ENCODE measurements around the gene ZNF275.

The ZNF275 gene

DNA sequence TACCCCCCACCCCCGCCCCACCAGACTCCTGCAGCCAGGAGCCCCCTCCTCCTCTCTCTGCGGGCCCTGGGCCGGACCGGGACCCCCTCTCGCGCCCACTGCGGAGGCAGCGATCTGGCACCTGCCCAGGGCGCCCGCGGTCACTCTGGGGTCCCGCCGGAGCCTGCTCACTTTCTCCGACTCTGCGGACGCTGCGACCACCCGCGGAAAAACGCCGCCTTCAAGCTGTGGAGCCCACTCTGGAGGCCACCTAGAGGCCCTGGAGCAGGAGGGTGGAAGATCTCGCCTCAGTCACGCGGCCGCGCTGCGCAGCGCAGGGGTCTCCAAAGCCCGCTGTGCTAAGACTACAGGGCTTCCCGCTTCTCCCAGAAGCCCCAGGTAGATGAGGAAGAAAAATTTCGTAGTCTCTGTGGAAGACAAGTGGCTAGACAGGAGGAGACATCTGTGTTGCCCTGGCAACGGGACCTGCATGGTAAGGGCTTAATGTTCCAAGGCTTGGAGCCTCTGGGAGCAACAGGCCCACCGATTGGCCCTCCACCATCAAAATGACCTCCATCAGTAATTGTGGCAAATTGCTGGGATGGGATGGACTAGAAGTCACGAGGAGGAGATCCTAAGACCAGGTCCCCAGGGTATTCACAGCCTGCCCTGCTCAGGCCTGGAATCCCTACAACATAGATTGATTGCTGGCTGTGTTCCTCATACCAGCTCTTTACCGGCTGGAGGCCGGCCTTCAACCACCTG is 12.4 kb upstream of the ZNF275 start, which contains the start of gene PNMA6F:
TSS of gene PNMA6F (minus strand) at position 387 of the 744 bp plus-strand sequence. CDS start 1,093 bp downstream, outside the sequence.
- no peak for TF ChIP-seq TAF1 (IDR thresholded peaks at IDR 0.05; ENCODE audit: borderline replicate concordance, insufficient read depth, low read length)

GRCh38 chrX:153327561-153327960 is 6.4 kb upstream of the ZNF275 start:
- TF ChIP-seq FOXP2 (optimal IDR thresholded peaks at IDR 0.05; ENCODE audit: borderline replicate concordance, extremely low read depth, extremely low read length, insufficient read depth) (no peak), TAF1 (IDR thresholded peaks at IDR 0.05; ENCODE audit: borderline replicate concordance, insufficient read depth, low read length) (no peak), SIN3A (IDR thresholded peaks at IDR 0.05; ENCODE audit: borderline replicate concordance, insufficient read depth, low read length) (no peak), POLR2AphosphoS5 (IDR thresholded peaks at IDR 0.05; ENCODE audit: low read depth, low read length) (no peak), REST (IDR thresholded peaks at IDR 0.05; ENCODE audit: insufficient read depth in 1 of 2, low read depth in 2 of 2, low read length in 2 of 2) (no peak)

GRCh38 chrX:153333266-153333665 is 687 bp upstream of the ZNF275 start:
- TF ChIP-seq REST (IDR thresholded peaks at IDR 0.05; ENCODE audit: insufficient read depth in 1 of 2, low read depth in 2 of 2, low read length in 2 of 2) = no peak
- no peak for TF ChIP-seq SIN3A (IDR thresholded peaks at IDR 0.05; ENCODE audit: borderline replicate concordance, insufficient read depth, low read length)
- TF ChIP-seq TAF1 (IDR thresholded peaks at IDR 0.05; ENCODE audit: borderline replicate concordance, insufficient read depth, low read length) = no peak
- no peak for TF ChIP-seq FOXP2 (optimal IDR thresholded peaks at IDR 0.05; ENCODE audit: borderline replicate concordance, extremely low read depth, extremely low read length, insufficient read depth)
- TF ChIP-seq POLR2AphosphoS5 (IDR thresholded peaks at IDR 0.05; ENCODE audit: low read depth, low read length) = no peak

DNA sequence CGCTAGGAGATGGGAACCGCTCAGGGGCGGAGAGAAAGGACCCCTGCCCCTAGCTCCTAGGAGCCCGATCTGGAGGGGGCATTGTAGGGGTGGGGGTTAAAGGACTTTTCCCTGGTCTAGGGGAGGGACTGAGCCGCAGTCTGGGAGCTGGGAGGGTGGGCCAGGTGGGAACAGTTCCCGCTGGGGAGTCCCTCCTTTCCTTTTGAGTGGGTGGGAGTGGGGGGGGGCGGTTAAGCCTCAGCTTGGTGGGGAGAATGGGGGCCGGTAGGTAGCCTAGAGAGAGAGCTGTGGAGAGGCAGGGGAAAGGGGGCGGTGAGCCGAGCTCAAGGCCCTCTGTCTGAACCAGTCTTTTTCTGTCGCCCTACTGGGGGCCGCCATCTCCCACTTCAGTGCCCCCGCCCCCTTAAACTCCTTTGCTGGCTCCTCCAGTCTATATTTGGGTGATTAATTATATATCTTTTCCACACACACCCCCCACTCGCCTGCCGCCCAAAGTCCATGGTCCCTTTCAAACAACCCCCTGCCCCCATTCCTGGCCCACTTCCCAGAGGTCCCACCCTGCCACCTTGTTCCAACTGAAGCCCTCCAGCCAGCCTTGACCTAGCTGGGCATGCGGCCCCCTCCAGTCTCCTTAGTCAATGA is 822 bp downstream of the ZNF275 start:
- TF ChIP-seq REST (IDR thresholded peaks at IDR 0.05; ENCODE audit: insufficient read depth in 1 of 2, low read depth in 2 of 2, low read length in 2 of 2) (no peak), FOXP2 (optimal IDR thresholded peaks at IDR 0.05; ENCODE audit: borderline replicate concordance, extremely low read depth, extremely low read length, insufficient read depth) (no peak), POLR2AphosphoS5 (IDR thresholded peaks at IDR 0.05; ENCODE audit: low read depth, low read length) (no peak), SIN3A (IDR thresholded peaks at IDR 0.05; ENCODE audit: borderline replicate concordance, insufficient read depth, low read length) (no peak), TAF1 (IDR thresholded peaks at IDR 0.05; ENCODE audit: borderline replicate concordance, insufficient read depth, low read length) (no peak)

GRCh38 chrX:153336121-153336894 is 2.4 kb downstream of the ZNF275 start:
- TF ChIP-seq REST (IDR thresholded peaks at IDR 0.05; ENCODE audit: insufficient read depth in 1 of 2, low read depth in 2 of 2, low read length in 2 of 2) (no peak), TAF1 (IDR thresholded peaks at IDR 0.05; ENCODE audit: borderline replicate concordance, insufficient read depth, low read length) (no peak), SIN3A (IDR thresholded peaks at IDR 0.05; ENCODE audit: borderline replicate concordance, insufficient read depth, low read length) (no peak), POLR2AphosphoS5 (IDR thresholded peaks at IDR 0.05; ENCODE audit: low read depth, low read length) (no peak), FOXP2 (optimal IDR thresholded peaks at IDR 0.05; ENCODE audit: borderline replicate concordance, extremely low read depth, extremely low read length, insufficient read depth) (no peak)

All from PFSK-1 (cell line).